ENCODE results near the gene ACAD10.

DNA sequence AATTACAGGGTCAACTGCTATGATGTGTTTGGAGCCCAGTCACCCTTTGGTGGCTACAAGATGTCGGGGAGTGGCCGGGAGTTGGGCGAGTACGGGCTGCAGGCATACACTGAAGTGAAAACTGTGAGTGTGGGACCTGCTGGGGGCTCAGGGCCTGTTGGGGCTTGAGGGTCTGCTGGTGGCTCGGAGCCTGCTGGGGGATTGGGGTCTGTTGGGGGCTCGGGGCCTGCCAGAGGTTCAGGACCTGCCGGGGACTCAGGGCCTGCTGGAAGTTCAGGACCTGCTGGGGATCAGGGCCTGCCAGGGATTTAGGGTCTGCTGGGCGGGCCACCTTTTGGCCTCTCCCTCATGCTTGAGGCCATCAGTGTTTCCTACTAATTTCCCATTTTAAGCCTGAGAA, 118.0 kb downstream of the ACAD10 start:
- TF ChIP-seq, protein P1, sequence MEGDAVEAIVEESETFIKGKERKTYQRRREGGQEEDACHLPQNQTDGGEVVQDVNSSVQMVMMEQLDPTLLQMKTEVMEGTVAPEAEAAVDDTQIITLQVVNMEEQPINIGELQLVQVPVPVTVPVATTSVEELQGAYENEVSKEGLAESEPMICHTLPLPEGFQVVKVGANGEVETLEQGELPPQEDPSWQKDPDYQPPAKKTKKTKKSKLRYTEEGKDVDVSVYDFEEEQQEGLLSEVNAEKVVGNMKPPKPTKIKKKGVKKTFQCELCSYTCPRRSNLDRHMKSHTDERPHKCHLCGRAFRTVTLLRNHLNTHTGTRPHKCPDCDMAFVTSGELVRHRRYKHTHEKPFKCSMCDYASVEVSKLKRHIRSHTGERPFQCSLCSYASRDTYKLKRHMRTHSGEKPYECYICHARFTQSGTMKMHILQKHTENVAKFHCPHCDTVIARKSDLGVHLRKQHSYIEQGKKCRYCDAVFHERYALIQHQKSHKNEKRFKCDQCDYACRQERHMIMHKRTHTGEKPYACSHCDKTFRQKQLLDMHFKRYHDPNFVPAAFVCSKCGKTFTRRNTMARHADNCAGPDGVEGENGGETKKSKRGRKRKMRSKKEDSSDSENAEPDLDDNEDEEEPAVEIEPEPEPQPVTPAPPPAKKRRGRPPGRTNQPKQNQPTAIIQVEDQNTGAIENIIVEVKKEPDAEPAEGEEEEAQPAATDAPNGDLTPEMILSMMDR (IDR thresholded peaks at IDR 0.05), result no peak
- TF ChIP-seq REST (IDR thresholded peaks at IDR 0.05; ENCODE audit: insufficient read depth in 1 of 2, low read depth in 2 of 2, low read length in 1 of 2), result no peak
- no peak for TF ChIP-seq POLR2AphosphoS5 (IDR thresholded peaks at IDR 0.05; ENCODE audit: low read depth, low read length)
